Left kidney (tissue), 2 donors: ENCODE data around the gene ARHGAP44. TPM values are rescaled to one million over a fixed set of nuclear protein-coding genes. Genes with fewer than 3 reads are reported as not detected.

Experiments used
- DNase-seq: peaks from one replicate; pipeline ENCODE4 v3.0.0-alpha.2; 2013
- polyA plus RNA-seq: library from polyadenylated mRNA; unstranded; fragments of 120-200 nt; gene quantifications from one replicate; pipeline ENCODE4 v1.2.1, GENCODE V29; 2013; ENCODE audit not compliant: insufficient read length

Gene ARHGAP44
- polyA plus RNA-seq, 1 donor, result 8.9 TPM

GRCh38 chr17:12896180-12896785 is 107.0 kb downstream of the ARHGAP44 start:
- DNase-seq, result no peak

GRCh38 chr17:12898110-12898509 is 108.8 kb downstream of the ARHGAP44 start:
- no peak for DNase-seq

GRCh38 chr17:12899604-12900003 is 110.3 kb downstream of the ARHGAP44 start:
- DNase-seq, result no peak

- DNase-seq, result no peak
Observed at GRCh38 chr17:12900474-12900873, 111.2 kb downstream of the ARHGAP44 start.

- DNase-seq, result no peak
Observed at GRCh38 chr17:12902046-12902445, 112.7 kb downstream of the ARHGAP44 start.

- DNase-seq, result no peak
Observed at GRCh38 chr17:12907477-12907876, 118.2 kb downstream of the ARHGAP44 start.

GRCh38 chr17:12909046-12909445 is 119.7 kb downstream of the ARHGAP44 start:
- no peak for DNase-seq

GRCh38 chr17:12909511-12909910 is 120.2 kb downstream of the ARHGAP44 start:
- DNase-seq, result no peak

GRCh38 chr17:12911239-12911638 is 121.9 kb downstream of the ARHGAP44 start:
- no peak for DNase-seq

GRCh38 chr17:12917399-12917798 is 128.1 kb downstream of the ARHGAP44 start:
- DNase-seq, result no peak

- no peak for DNase-seq
Observed at GRCh38 chr17:12918142-12918541, 128.8 kb downstream of the ARHGAP44 start.

- no peak for DNase-seq
Observed at GRCh38 chr17:12922120-12922519, 132.8 kb downstream of the ARHGAP44 start.

- DNase-seq, result no peak
Observed at GRCh38 chr17:12924614-12925013, 135.3 kb downstream of the ARHGAP44 start.

- no peak for DNase-seq
Observed at GRCh38 chr17:12927001-12927400, 137.7 kb downstream of the ARHGAP44 start.

- peak; percentile 37 for DNase-seq
Observed at GRCh38 chr17:12927541-12928425, 138.5 kb downstream of the ARHGAP44 start.

GRCh38 chr17:12928736-12929135 is 139.4 kb downstream of the ARHGAP44 start:
- no peak for DNase-seq

- DNase-seq, result no peak
Observed at GRCh38 chr17:12936501-12936900, 147.2 kb downstream of the ARHGAP44 start.

- no peak for DNase-seq
Observed at GRCh38 chr17:12940699-12941098, 151.4 kb downstream of the ARHGAP44 start.

- no peak for DNase-seq
Observed at GRCh38 chr17:12947047-12947446, 157.7 kb downstream of the ARHGAP44 start.

GRCh38 chr17:12952012-12952411 is 162.7 kb downstream of the ARHGAP44 start:
- no peak for DNase-seq

GRCh38 chr17:12953156-12953555 is 163.9 kb downstream of the ARHGAP44 start:
- DNase-seq, result no peak

GRCh38 chr17:12955521-12955920 is 166.2 kb downstream of the ARHGAP44 start:
- DNase-seq, result no peak

GRCh38 chr17:12958786-12959185 is 169.5 kb downstream of the ARHGAP44 start:
- no peak for DNase-seq

GRCh38 chr17:12959441-12959840 is 170.1 kb downstream of the ARHGAP44 start:
- DNase-seq, result no peak
